Endothelial cell of umbilical vein (primary cell): ENCODE measurements around the gene AGO4. TPM values are rescaled to one million over a fixed set of nuclear protein-coding genes. Genes with fewer than 3 reads are reported as not detected.

Source experiments
- BruUV-seq: library from RNA; stranded (reverse); fragments of 400-500 nt; replicated peaks from 2 replicates; lab custom pipeline; 2021; lab: Mats Ljungman, UMichigan
- CTCF ChIA-PET: fragments of 300-600, 350-600 bp; sonication (Branson Sonifier 250); formaldehyde crosslinking; loops from one replicate; lab custom pipeline; 2021; ENCODE audit warnings: antibody characterized with exemption, inconsistent platforms; lab: Charles Lee
- POLR2A ChIA-PET: fragments of 300-600, 350-600 bp; sonication (Branson Sonifier 250); formaldehyde crosslinking; loops from one replicate; lab custom pipeline; 2021; ENCODE audit warnings: antibody characterized with exemption, inconsistent platforms; lab: Charles Lee
- DNase-seq: peaks from one replicate; pipeline ENCODE4 v3.0.0-alpha.2; 2011; ENCODE audit warnings: low read depth, low spot score
- FAIRE-seq: peaks from 2 replicates; lab custom pipeline; 2011; peaks lifted over from hg19 to GRCh38; lab: Jason Lieb, UNC
- H2AFZ ChIP-seq: 2 replicates; pipeline ENCODE4 v1.6.0; 2012; ENCODE audit warnings: low read depth, low read length, control low read depth, inconsistent platforms
- H3K27ac ChIP-seq: 2 replicates; pipeline ENCODE4 v1.5.1; 2011; ENCODE audit warnings: low read depth, mild to moderate bottlenecking, control low read depth, low read length, moderate library complexity; ENCODE audit not compliant: insufficient read depth
- H3K27me3 ChIP-seq, 2 experiments: 2 replicates each; pipeline versions ENCODE4 v1.6.0 to v1.6.1; 2011; ENCODE audit warnings: low read length in 2 of 2, mixed read lengths in 1 of 2; ENCODE audit not compliant: control insufficient read depth in 2 of 2, insufficient read depth in 2 of 2
- H3K36me3 ChIP-seq, 2 experiments: 2 replicates in 1 of 2; 3 replicates in 1 of 2; pipeline ENCODE4 v1.5.1; 2011; ENCODE audit warnings: low read length in 2 of 2, mild to moderate bottlenecking in 1 of 2, moderate library complexity in 1 of 2; ENCODE audit not compliant: control insufficient read depth in 2 of 2, insufficient read depth in 2 of 2; ENCODE audit errors: extremely low read depth in 1 of 2
- H3K4me1 ChIP-seq: 3 replicates; pipeline ENCODE4 v1.5.1; 2011; ENCODE audit warnings: mild to moderate bottlenecking, low read length; ENCODE audit not compliant: control insufficient read depth, insufficient read depth; ENCODE audit errors: extremely low read depth
- H3K4me2 ChIP-seq: 2 replicates; pipeline ENCODE4 v1.6.1; 2011; ENCODE audit warnings: low read length, control low read depth, mixed read lengths; ENCODE audit not compliant: insufficient read depth
- H3K4me3 ChIP-seq, 3 experiments: fragments of 200-600 bp in 1 of 3; sonication (generic), shearing (Covaris generic) in 1 of 3; replicated peaks in 1 of 3; 2 replicates each; pipeline ENCODE4 v1.5.1; 2011 to 2016; ENCODE audit warnings: control low read depth in 3 of 3, low read length in 3 of 3, mild to moderate bottlenecking in 2 of 3, inconsistent platforms in 1 of 3, low read depth in 1 of 3, moderate library complexity in 1 of 3; ENCODE audit not compliant: insufficient read depth in 1 of 3
- H3K79me2 ChIP-seq: 2 replicates; pipeline ENCODE4 v1.6.0; 2012; ENCODE audit warnings: low read length, inconsistent platforms; ENCODE audit not compliant: control insufficient read depth, insufficient read depth
- H3K9ac ChIP-seq: replicated peaks from 2 replicates; pipeline ENCODE3; 2011; ENCODE audit warnings: low read length, control low read depth; ENCODE audit not compliant: insufficient read depth; ENCODE audit errors: extremely low read depth
- H3K9me1 ChIP-seq: replicated peaks from 3 replicates; pipeline ENCODE4 v1.6.0; 2011; ENCODE audit warnings: mild to moderate bottlenecking, low read length; ENCODE audit not compliant: control insufficient read depth, insufficient read depth; ENCODE audit errors: extremely low read depth
- H3K9me3 ChIP-seq: replicated peaks from 2 replicates; pipeline ENCODE4 v1.5.1; 2012; ENCODE audit warnings: low read length, inconsistent platforms; ENCODE audit not compliant: control insufficient read depth, insufficient read depth
- H4K20me1 ChIP-seq: replicated peaks from 2 replicates; pipeline ENCODE3; 2011; ENCODE audit warnings: mild to moderate bottlenecking, low read length; ENCODE audit not compliant: control insufficient read depth, insufficient read depth; ENCODE audit errors: extremely low read depth
- EZH2 ChIP-seq: IDR thresholded peaks from 2 replicates; pipeline ENCODE4 v1.6.1; 2012; ENCODE audit warnings: borderline replicate concordance, low read depth, mild to moderate bottlenecking, moderate library complexity, low read length, inconsistent platforms; ENCODE audit not compliant: severe bottlenecking
- FOS ChIP-seq: IDR thresholded peaks from 2 replicates; pipeline ENCODE4 v1.6.1; 2011; ENCODE audit warnings: mild to moderate bottlenecking, low read length, moderate library complexity, borderline replicate concordance; ENCODE audit not compliant: insufficient read depth
- GATA2 ChIP-seq: IDR thresholded peaks from 2 replicates; pipeline ENCODE4 v1.7.0; 2011; ENCODE audit warnings: low read depth, mild to moderate bottlenecking, moderate library complexity, mixed read lengths, low read length; ENCODE audit not compliant: insufficient read length, insufficient read depth
- JUN ChIP-seq: IDR thresholded peaks from 2 replicates; pipeline ENCODE4 v1.6.1; 2011; ENCODE audit warnings: borderline replicate concordance, low read depth; ENCODE audit not compliant: insufficient read length, insufficient read depth
- MYC ChIP-seq: IDR thresholded peaks from one replicate; pipeline ENCODE4 v1.6.1; 2011; ENCODE audit warnings: mild to moderate bottlenecking, low read depth, low read length
- POLR2A ChIP-seq: IDR thresholded peaks from 2 replicates; pipeline ENCODE4 v1.6.1; 2012; ENCODE audit warnings: low read depth, mild to moderate bottlenecking, control low read depth, low read length
- POLR2AphosphoS5 ChIP-seq: IDR thresholded peaks from 2 replicates; pipeline ENCODE4 v1.6.1; 2012; ENCODE audit warnings: low read depth, mild to moderate bottlenecking, control low read depth, low read length, moderate library complexity; ENCODE audit not compliant: insufficient read depth
- dilution Hi-C: fragments of 300-500 bp; cut with MboI; formaldehyde crosslinking; loops from one replicate; pipeline ENCODE4 v1.15.0; 2019; ENCODE audit warnings: low sequenced_read_pairs; ENCODE audit not compliant: extremely low pct_ligation_motif_present
- intact Hi-C: fragments of 100-400 bp; cut with micrococcal nuclease; formaldehyde crosslinking; loops from one replicate; pipeline ENCODE4 v1.10.0; 2022
- polyA plus RNA-seq, 4 experiments: library from polyadenylated mRNA; depleted of rRNA in 3 of 4; stranded (reverse) in 3 of 4; unstranded in 1 of 4; fragments of >200 nt; gene quantifications; 2 replicates each; pipeline versions ENCODE4 v1.2.1 to v1.2.3, GENCODE V29; 2011 to 2012; ENCODE audit warnings: missing spikeins in 1 of 4
- total RNA-seq: library from RNA; stranded (reverse); gene quantifications from 2 replicates; pipeline ENCODE4 v1.2.3, GENCODE V29; 2021
- TF ChIP-seq, protein P1 (sequence below): IDR thresholded peaks from 2 replicates; pipeline ENCODE4 v1.6.1; 2011; ENCODE audit not compliant: insufficient read depth, insufficient read length
- TF ChIP-seq, protein P2 (sequence below), 2 donors: IDR thresholded peaks; 1 replicate in 1 of 2; 2 replicates in 1 of 2; pipeline ENCODE4 v1.5.1; 2011; ENCODE audit warnings: low read length in 2 of 2, mild to moderate bottlenecking in 2 of 2, moderate library complexity in 2 of 2, control low read depth in 1 of 2, inconsistent platforms in 1 of 2, low read depth in 1 of 2; ENCODE audit not compliant: insufficient read depth in 1 of 2; ENCODE audit errors: extremely low read depth in 1 of 2

AGO4 gene
- total and polyA plus RNA-seq, 2 donors (not counting 3 experiments of a cell fraction or from before 2014, with no cell fraction given) = 11.1 to 19.8 TPM

DNA sequence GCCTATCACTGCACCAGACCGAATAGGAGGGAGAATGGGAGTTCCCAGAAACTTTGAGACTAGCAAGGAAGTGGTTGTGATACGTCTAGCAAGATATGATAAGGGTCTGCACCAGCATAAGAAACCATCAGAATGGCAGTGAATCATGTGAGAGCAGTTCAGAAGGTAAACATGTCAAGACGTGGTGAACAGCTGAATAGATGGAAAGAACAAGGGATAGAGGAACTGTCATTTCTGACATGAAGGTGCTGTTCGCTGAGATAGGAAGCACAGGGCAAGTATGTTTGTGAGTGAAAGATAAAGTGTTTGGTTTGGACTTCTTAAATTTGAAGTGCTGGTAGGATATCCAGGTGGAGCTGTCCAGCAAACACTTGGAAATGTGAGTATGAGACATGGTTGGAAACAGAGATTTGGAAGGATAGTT, 74.0 kb downstream of the AGO4 start:
- Histone ChIP-seq H3K9ac (no peak overlapping the region), H3K4me2 (no peak overlapping the region), H3K9me3 (no peaks in the 10 kb centered on the region), H3K9me1 (no peaks in the 10 kb centered on the region), H3K27me3 (no peaks in the 10 kb centered on the region), H3K79me2 (peaks cover 13% of the 10 kb centered on the region), H3K27ac (no peak overlapping the region), H3K4me3 (no peak overlapping the region), H3K4me1 (peaks cover 13% of the 10 kb centered on the region), H4K20me1 (no peaks in the 10 kb centered on the region), H3K36me3 (no peaks in the 10 kb centered on the region), H2AFZ (no peak overlapping the region)
- dilution Hi-C loops = no loop called here
- BruUV-seq = no TSS peak
- intact Hi-C loops = no loop called here
- ChIA-PET POLR2A (no interaction called here), CTCF (interaction anchor here (0.9 to 2.2 kb wide), 5 partner anchors 10 to 332 kb away, joined by 3 to 7 read pairs (median 3); partner anchors contain the start of gene AGO3)
- DNase-seq (no peak), FAIRE-seq (no peak)
- TF ChIP-seq MYC (no peak), POLR2A (no peak), JUN (no peak), POLR2AphosphoS5 (no peak), GATA2 (no peak), FOS (no peak), EZH2 (no peak)
- TF ChIP-seq, protein P1, sequence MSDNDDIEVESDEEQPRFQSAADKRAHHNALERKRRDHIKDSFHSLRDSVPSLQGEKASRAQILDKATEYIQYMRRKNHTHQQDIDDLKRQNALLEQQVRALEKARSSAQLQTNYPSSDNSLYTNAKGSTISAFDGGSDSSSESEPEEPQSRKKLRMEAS = no peak
- TF ChIP-seq, protein P2, sequence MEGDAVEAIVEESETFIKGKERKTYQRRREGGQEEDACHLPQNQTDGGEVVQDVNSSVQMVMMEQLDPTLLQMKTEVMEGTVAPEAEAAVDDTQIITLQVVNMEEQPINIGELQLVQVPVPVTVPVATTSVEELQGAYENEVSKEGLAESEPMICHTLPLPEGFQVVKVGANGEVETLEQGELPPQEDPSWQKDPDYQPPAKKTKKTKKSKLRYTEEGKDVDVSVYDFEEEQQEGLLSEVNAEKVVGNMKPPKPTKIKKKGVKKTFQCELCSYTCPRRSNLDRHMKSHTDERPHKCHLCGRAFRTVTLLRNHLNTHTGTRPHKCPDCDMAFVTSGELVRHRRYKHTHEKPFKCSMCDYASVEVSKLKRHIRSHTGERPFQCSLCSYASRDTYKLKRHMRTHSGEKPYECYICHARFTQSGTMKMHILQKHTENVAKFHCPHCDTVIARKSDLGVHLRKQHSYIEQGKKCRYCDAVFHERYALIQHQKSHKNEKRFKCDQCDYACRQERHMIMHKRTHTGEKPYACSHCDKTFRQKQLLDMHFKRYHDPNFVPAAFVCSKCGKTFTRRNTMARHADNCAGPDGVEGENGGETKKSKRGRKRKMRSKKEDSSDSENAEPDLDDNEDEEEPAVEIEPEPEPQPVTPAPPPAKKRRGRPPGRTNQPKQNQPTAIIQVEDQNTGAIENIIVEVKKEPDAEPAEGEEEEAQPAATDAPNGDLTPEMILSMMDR (IDR thresholded peaks at IDR 0.05; ENCODE audit: extremely low read depth in 1 of 2, insufficient read depth in 1 of 2, low read depth in 1 of 2, low read length in 2 of 2) = no peak
